Duodenal mucosa (tissue), 2 donors: ENCODE results near the gene CD58.
"Not testable (repeated sequence)": the region's sequence is repeated elsewhere in the genome, so short reads cannot be mapped to it uniquely, and the experiment has no call there.

Experiments used
- H3K27ac ChIP-seq: one replicate; pipeline ENCODE4 v1.7.0; 2013; ENCODE audit warnings: low read depth, low read length
- H3K27me3 ChIP-seq, 2 donors: one replicate each; pipeline ENCODE4 v1.7.0; 2013; ENCODE audit warnings: low read length in 2 of 2, control low read depth in 1 of 2; ENCODE audit not compliant: insufficient read depth in 2 of 2, control insufficient read depth in 1 of 2
- H3K36me3 ChIP-seq, 2 donors: one replicate each; pipeline ENCODE4 v1.7.0; 2013; ENCODE audit warnings: low read length in 2 of 2, control low read depth in 1 of 2; ENCODE audit not compliant: insufficient read depth in 2 of 2, control insufficient read depth in 1 of 2
- H3K4me1 ChIP-seq, 2 donors: one replicate each; pipeline ENCODE4 v1.7.0; 2013; ENCODE audit warnings: low read length in 2 of 2, control low read depth in 1 of 2; ENCODE audit not compliant: insufficient read depth in 2 of 2, control insufficient read depth in 1 of 2
- H3K4me3 ChIP-seq, 2 donors: one replicate each; pipeline ENCODE4 v1.7.0; 2013; ENCODE audit warnings: low read length in 2 of 2, low read depth in 1 of 2
- H3K9ac ChIP-seq, 2 donors: one replicate each; pipeline ENCODE4 v1.7.0; 2013; ENCODE audit warnings: low read length in 2 of 2, low read depth in 1 of 2
- H3K9me3 ChIP-seq, 2 donors: one replicate each; pipeline ENCODE4 v1.7.0; 2013; ENCODE audit warnings: low read length in 2 of 2, control low read depth in 1 of 2; ENCODE audit not compliant: control insufficient read depth in 1 of 2

Gene CD58

GRCh38 chr1:116569776-116570357 is 959 bp downstream of the CD58 start:
- Histone ChIP-seq H3K4me3 (peak overlapping the region; percentile 73 to 82), H3K9ac (peak overlapping the region; percentile 71 to 93), H3K27me3 (no peaks in the 10 kb centered on the region), H3K36me3 (no peaks in the 10 kb centered on the region), H3K27ac (peak overlapping the region; percentile 91), H3K4me1 (peaks cover 25 to 34% of the 10 kb centered on the region in 2 donors), H3K9me3 (no peaks in the 10 kb centered on the region)

DNA sequence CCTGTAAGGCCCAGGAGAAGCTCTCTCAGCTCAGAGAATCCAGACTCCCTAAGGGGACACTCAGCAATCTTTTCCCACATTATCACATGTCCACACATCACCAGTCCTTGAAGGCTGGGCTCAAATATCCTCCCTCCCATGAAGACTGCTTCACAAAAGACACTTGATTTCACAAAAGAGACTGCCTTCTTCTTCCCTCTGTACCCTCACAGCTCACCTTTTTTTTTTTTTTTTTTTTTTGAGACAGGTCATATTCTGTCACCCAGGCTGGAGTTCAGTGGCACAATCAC is 1.5 kb downstream of the CD58 start:
- H3K4me1 ChIP-seq: peaks cover 25 to 34% of the 10 kb centered on the region in 2 donors
- no peaks in the 10 kb centered on the region for H3K36me3 ChIP-seq
- no peak overlapping the region for H3K9ac ChIP-seq
- H3K27me3 ChIP-seq: no peaks in the 10 kb centered on the region
- H3K27ac ChIP-seq: no peak overlapping the region
- no peaks in the 10 kb centered on the region for H3K9me3 ChIP-seq
- peak overlapping the region; percentile 73 to 82 for H3K4me3 ChIP-seq

GRCh38 chr1:116568662-116569380 is 2.0 kb downstream of the CD58 start:
- Histone ChIP-seq H3K9me3 (no peaks in the 10 kb centered on the region), H3K36me3 (no peaks in the 10 kb centered on the region), H3K4me3 (peak overlapping the region; percentile 73 to 82), H3K9ac (no peak overlapping the region), H3K4me1 (peaks cover 25 to 34% of the 10 kb centered on the region in 2 donors), H3K27ac (no peak overlapping the region), H3K27me3 (no peaks in the 10 kb centered on the region)

- no peak overlapping the region for H3K27ac ChIP-seq
- peaks cover 25 to 34% of the 10 kb centered on the region in 2 donors for H3K4me1 ChIP-seq
- H3K9ac ChIP-seq: no peak overlapping the region
- H3K4me3 ChIP-seq: no peak overlapping the region
- H3K9me3 ChIP-seq: peaks cover 0 to under 1% of the 10 kb centered on the region in 2 donors
- no peaks in the 10 kb centered on the region for H3K36me3 ChIP-seq
- no peaks in the 10 kb centered on the region for H3K27me3 ChIP-seq
These were observed 2.8 kb downstream of the CD58 start for GRCh38 chr1:116567790-116568661.

DNA sequence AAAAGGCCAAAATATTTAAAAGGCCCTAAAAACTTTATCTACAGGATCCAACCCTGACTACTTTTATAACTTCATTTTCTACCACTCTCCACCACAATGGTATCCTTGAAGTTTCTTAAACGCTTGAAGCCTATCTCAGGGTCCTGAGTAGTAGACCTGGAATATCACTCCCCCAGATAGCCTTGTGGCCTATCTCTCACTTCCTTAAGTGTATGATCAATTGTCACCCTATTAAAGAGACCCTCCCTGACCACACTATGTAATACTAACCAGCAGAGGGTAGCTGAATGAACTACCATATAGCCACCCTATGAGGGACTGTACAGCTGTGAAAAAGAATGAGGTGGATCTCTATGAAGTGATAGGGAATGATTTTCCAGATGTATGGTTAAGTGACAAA is 5.6 kb downstream of the CD58 start:
- Histone ChIP-seq H3K4me3 (no peak overlapping the region), H3K9me3 (peaks cover 0 to 5% of the 10 kb centered on the region in 2 donors), H3K27ac (no peak overlapping the region), H3K27me3 (no peaks in the 10 kb centered on the region), H3K4me1 (peaks cover 22 to 26% of the 10 kb centered on the region in 2 donors), H3K36me3 (no peaks in the 10 kb centered on the region), H3K9ac (no peak overlapping the region)

- Histone ChIP-seq H3K9me3 (peaks cover 0 to 5% of the 10 kb centered on the region in 2 donors), H3K9ac (no peak overlapping the region), H3K4me1 (peaks cover 19 to 30% of the 10 kb centered on the region in 2 donors), H3K27ac (no peak overlapping the region), H3K27me3 (no peaks in the 10 kb centered on the region), H3K36me3 (no peaks in the 10 kb centered on the region), H3K4me3 (no peak overlapping the region)
These were observed 6.4 kb downstream of the CD58 start for GRCh38 chr1:116564426-116564825.

GRCh38 chr1:116562465-116562864 is 8.4 kb downstream of the CD58 start:
- H3K4me3 ChIP-seq, H3K27ac ChIP-seq, H3K9me3 ChIP-seq, H3K27me3 ChIP-seq, H3K36me3 ChIP-seq, H3K9ac ChIP-seq: not testable (repeated sequence)
- peaks cover 17 to 32% of the 10 kb centered on the region in 2 donors for H3K4me1 ChIP-seq

DNA sequence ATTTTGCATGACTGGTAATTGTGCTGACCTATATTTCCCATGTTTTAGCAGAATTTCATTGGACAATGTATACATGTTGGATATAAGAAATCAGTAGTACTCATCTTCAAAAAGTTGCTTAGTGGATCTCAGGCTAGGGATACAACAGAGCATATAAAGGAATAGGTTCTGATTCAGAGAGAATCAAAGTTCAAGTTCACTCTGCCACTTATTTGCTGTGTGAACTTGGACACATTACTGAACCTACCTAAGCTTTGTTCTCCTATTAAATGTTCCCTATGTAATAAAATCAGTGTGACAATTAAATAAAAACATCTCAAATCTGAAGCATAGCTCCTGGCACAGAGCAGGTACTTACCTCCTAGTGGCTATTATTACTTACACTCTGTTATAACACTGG is 9.3 kb downstream of the CD58 start:
- H3K9ac ChIP-seq: no peak overlapping the region
- H3K27me3 ChIP-seq: no peaks in the 10 kb centered on the region
- H3K9me3 ChIP-seq: peaks cover 0 to 5% of the 10 kb centered on the region in 2 donors
- H3K36me3 ChIP-seq: no peaks in the 10 kb centered on the region
- H3K4me1 ChIP-seq: peaks cover 22 to 40% of the 10 kb centered on the region in 2 donors
- H3K27ac ChIP-seq: no peak overlapping the region
- H3K4me3 ChIP-seq: no peak overlapping the region

- no peaks in the 10 kb centered on the region for H3K36me3 ChIP-seq
- no peak overlapping the region for H3K27ac ChIP-seq
- no peaks in the 10 kb centered on the region for H3K27me3 ChIP-seq
- peaks cover 23 to 45% of the 10 kb centered on the region in 2 donors for H3K4me1 ChIP-seq
- no peak overlapping the region for H3K4me3 ChIP-seq
- H3K9me3 ChIP-seq: peaks cover 0 to 5% of the 10 kb centered on the region in 2 donors
- no peak overlapping the region for H3K9ac ChIP-seq
These were observed 9.9 kb downstream of the CD58 start for GRCh38 chr1:116560704-116561490.
